ENCODE data around the gene MOV10.
A peak's percentile ranks its signal among the peaks of the same experiment; 100 is the strongest.
"Not testable (repeated sequence)": the region's sequence is repeated elsewhere in the genome, so short reads cannot be mapped to it uniquely, and the experiment has no call there.

The MOV10 gene

GRCh38 chr1:112674440-112674985, at the start of gene MOV10:
Gene MOV10, plus strand, starts transcription at chr1:112674659. Its CDS starts 254 bp downstream, at chr1:112674913.
- peak; percentile 49 for DNase-seq

GRCh38 chr1:112625696-112626095, 48.8 kb upstream of the MOV10 start:
- DNase-seq: no peak

GRCh38 chr1:112626193-112626592, 48.3 kb upstream of the MOV10 start:
- DNase-seq: no peak

- DNase-seq: no peak
Observed at GRCh38 chr1:112626887-112627286, 47.6 kb upstream of the MOV10 start.

- no peak for DNase-seq
Observed at GRCh38 chr1:112628516-112628915, 45.9 kb upstream of the MOV10 start.

- DNase-seq: no peak
Observed at GRCh38 chr1:112629256-112629655, 45.2 kb upstream of the MOV10 start.

GRCh38 chr1:112633628-112634027, 40.8 kb upstream of the MOV10 start:
- DNase-seq: no peak

- no peak for DNase-seq
Observed at GRCh38 chr1:112634367-112634766, 40.1 kb upstream of the MOV10 start.

- DNase-seq: no peak
Observed at GRCh38 chr1:112636056-112636455, 38.4 kb upstream of the MOV10 start.

- no peak for DNase-seq
Observed at GRCh38 chr1:112636597-112637253, 37.7 kb upstream of the MOV10 start.

- no peak for DNase-seq
Observed at GRCh38 chr1:112637254-112638109, 37.0 kb upstream of the MOV10 start.

GRCh38 chr1:112638110-112638428, 36.4 kb upstream of the MOV10 start:
- DNase-seq: peak; percentile 17

- DNase-seq: not testable (repeated sequence)
Observed at GRCh38 chr1:112640437-112640836, 34.0 kb upstream of the MOV10 start.

- no peak for DNase-seq
Observed at GRCh38 chr1:112643080-112643479, 31.4 kb upstream of the MOV10 start.

- DNase-seq: no peak
Observed at GRCh38 chr1:112646225-112646624, 28.2 kb upstream of the MOV10 start.

GRCh38 chr1:112651205-112651604, 23.3 kb upstream of the MOV10 start:
- DNase-seq: no peak

- DNase-seq: no peak
Observed at GRCh38 chr1:112665857-112666256, 8.6 kb upstream of the MOV10 start.

- no peak for DNase-seq
Observed at GRCh38 chr1:112666946-112667345, 7.5 kb upstream of the MOV10 start.

- DNase-seq: no peak
Observed at GRCh38 chr1:112672009-112672408, 2.5 kb upstream of the MOV10 start.

- DNase-seq: no peak
Observed at GRCh38 chr1:112672842-112673241, 1.6 kb upstream of the MOV10 start.

- peak; percentile 30 for DNase-seq
Observed at GRCh38 chr1:112673592-112674439, 643 bp upstream of the MOV10 start.

- no peak for DNase-seq
Observed at GRCh38 chr1:112674986-112675727, 698 bp downstream of the MOV10 start.
